Stimulated activated naive CD8-positive, alpha-beta T cell treated with anti-CD3 and anti-CD28 coated beads, Interleukin-15, amount 100 ng/mL, for 72 hours (primary cell): ENCODE measurements around the gene ARHGDIG.
A peak's percentile ranks its signal among the peaks of the same experiment; 100 is the strongest.

Source experiments
- ATAC-seq: fragments of 150-1000 bp; cut with Tn5 transposase; 2 replicates; pipeline ENCODE4 v1.10.0; 2021; ENCODE audit warnings: mild to moderate bottlenecking, moderate library complexity
- DNase-seq, 2 donors: peaks; one replicate each; pipeline ENCODE4 v3.0.0; 2021 to 2022
- H3K27ac Mint-ChIP-seq, 2 donors: one replicate each; pipeline ENCODE4 v1.8.0; 2022; ENCODE audit warnings: mild to moderate bottlenecking in 2 of 2, mixed read lengths in 2 of 2, moderate library complexity in 2 of 2
- H3K27me3 Mint-ChIP-seq: one replicate; pipeline ENCODE4 v1.8.0; 2022; ENCODE audit warnings: mixed read lengths
- H3K4me1 Mint-ChIP-seq: one replicate; pipeline ENCODE4 v1.8.0; 2022; ENCODE audit warnings: mild to moderate bottlenecking, mixed read lengths
- H3K4me3 Mint-ChIP-seq, 2 donors: one replicate each; pipeline ENCODE4 v1.8.0; 2022; ENCODE audit warnings: mild to moderate bottlenecking in 2 of 2, mixed read lengths in 2 of 2, moderate library complexity in 1 of 2
- H3K9me3 Mint-ChIP-seq, 2 donors: one replicate each; pipeline ENCODE4 v1.8.0; 2022; ENCODE audit warnings: mixed read lengths in 2 of 2

The ARHGDIG gene

DNA sequence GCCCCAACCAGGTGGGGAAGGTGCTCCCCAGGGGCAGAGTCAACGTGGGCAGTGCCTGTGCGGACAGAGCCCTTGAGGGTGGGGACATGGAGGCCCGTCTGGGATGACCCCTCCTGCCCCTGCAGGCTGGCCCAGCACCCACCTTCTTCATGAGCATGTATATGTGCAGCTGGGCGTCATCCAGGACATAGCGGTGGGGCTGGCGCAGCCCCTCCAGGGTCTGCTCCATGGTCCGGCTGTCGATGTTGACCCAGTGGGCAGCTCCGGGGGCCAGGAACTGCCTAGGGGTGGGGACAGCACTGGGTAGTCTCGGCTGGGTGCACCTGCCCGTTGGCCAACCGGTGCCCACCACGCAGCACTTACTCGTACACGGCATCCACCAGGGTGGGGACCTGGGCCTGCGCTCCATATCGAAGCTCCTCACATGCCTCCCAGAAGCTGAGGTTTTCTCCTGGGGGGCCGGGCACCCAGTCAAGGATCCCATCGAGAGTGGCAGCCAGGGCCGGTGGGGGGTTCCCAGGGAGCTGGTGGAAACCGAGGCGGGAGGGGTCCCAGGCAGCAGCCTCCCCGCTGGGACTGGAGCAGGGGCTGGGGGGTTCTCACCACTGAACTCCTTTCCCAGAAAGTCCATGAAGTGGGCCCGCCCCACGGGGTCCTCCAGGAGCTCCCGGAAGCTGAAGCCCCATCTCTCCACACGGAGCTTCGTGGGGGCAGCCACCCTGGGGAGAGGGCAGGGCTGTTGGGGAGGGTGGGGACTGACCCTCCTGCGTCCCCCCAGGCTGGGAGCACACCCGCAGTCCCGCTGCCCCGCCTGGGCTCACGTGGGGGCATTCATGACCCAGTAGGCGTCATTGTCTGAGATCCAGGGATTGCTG is 9.8 kb upstream of the ARHGDIG start:
- Mint-ChIP-seq H3K4me3 (no peak overlapping the region), H3K9me3 (peaks cover 0 to 5% of the 10 kb centered on the region in 2 donors), H3K4me1 (peaks cover 5% of the 10 kb centered on the region), H3K27me3 (peaks cover 12% of the 10 kb centered on the region), H3K27ac (no peak overlapping the region)
- DNase-seq (no peak), ATAC-seq (no peak)

DNA sequence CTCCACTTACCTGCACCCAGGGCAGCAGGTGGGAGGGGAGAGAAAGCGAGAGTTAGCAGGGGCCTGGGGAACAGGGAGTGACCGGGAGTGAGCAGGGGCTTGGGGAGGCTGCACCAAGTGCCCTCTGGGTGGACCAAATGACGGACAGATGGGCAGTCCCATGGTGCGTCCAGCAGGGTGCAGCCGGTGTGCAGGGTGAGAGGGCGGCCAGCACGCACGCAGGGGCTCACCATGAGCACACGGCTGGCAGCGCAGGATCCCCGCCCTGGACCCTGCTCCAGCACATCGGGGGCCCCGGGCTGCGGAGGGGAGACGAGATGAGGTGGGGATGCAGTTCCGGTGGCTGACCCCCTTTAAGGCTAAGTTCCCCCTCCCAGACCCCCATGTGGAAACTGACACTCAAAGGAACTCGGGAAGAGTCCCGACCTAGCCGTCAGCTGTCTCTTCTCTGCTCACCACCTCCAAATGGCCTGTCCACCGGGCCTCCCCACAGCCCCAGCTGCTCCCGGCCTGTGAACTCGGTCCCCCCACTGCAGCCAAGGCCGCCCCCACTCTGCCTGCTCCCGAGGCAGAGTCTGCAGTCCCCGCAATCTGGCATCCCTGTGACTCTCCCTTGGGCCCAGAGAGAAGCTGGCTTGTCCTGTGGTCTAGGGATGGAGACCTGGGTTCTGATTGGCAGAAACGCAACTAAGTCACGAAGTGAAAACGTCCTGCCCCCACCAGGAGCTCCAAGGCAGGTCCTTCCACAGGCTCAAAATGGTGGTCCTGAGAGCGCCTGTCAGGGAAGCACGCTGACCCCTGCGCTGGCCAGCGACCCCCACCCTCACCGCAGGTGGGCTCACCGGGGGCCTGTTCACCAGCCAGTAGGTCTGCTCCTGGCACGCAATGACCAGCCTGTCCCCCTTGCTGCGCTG is 7.5 kb upstream of the ARHGDIG start:
- peaks cover 0 to 3% of the 10 kb centered on the region in 2 donors for H3K9me3 Mint-ChIP-seq
- no peak overlapping the region for H3K27ac Mint-ChIP-seq
- ATAC-seq (no peak), DNase-seq (no peak)
- H3K4me1 Mint-ChIP-seq = peaks cover 5% of the 10 kb centered on the region
- H3K4me3 Mint-ChIP-seq = no peak overlapping the region
- H3K27me3 Mint-ChIP-seq = peaks cover 29% of the 10 kb centered on the region

DNA sequence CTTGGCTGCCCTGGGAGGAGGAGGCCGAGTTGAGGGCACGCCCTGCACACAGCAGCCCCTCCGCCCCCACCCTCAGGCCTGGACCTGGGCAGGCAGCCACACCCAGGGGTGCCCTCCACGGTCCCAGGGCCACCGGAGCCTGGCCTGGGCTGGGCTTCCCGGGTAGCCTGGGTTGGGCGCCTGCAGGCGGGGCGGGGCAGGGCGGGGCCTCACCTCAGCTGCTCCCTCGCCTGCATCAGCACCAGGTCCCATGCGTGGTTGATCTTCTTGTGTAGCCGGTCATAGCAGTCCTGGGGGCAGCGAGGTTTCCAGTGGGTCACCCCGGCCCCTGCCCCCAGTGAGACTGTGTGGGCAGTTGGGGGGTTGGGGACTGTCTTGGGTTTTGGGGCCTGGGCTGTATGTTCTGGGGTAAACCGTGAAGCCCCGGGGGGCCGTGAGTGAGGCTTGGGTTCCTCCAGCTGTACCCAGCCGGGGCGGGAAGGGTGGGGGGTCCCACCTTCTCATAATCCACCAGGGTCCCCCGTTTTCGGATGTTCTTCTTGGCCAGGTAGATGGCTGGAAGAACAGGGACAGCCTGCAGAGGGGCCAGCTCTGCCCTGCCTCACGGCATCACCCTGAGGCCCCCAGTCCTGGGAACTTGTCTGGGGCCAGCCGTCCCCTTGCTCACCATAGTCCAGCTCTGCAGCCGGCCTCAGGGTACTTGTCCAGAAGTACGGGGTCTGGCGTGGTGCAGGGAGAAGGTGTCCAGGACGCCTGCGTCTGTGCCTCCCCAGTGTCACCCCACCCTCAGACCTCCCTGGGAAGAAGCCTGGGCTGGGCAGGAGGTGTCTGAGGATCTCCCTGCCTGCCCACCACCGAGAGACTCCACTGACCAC is 6.6 kb upstream of the ARHGDIG start:
- no peak overlapping the region for H3K4me3 Mint-ChIP-seq
- H3K4me1 Mint-ChIP-seq = peaks cover 9% of the 10 kb centered on the region
- DNase-seq (no peak), ATAC-seq (peak; percentile 10)
- no peaks in the 10 kb centered on the region for H3K9me3 Mint-ChIP-seq
- H3K27ac Mint-ChIP-seq = no peak overlapping the region
- peaks cover 38% of the 10 kb centered on the region for H3K27me3 Mint-ChIP-seq

DNA sequence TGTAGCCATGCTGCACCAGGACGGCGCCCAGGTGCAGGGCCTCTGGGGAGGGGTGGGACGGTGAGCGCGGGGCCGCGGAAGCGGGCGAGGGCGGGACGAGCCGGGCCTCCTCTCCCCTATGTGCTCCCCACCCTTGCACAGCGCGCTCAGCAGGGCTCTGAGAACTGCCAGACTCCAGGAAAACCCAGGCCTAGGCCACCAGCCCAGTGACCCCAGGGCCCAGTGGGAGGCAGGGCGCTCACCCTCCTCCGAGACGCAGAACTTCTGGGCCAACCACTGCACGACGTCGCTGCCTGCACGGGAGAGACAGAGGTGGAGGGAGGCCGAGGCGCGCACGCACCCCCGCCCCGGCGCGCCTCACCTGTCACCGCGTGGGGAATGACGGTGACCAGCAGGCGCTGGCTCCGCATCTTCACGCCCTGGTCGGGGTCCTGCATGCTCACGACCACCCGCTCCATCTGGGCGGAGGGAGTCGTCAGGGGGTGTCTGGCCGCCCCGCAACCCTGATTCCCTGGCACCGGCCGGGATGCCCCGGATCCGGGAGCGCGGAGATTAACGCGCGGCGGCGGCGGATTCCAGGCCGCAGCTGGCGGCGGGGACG is 5.2 kb upstream of the ARHGDIG start:
- peak overlapping the region; percentile 64 to 78 for H3K4me3 Mint-ChIP-seq
- DNase-seq = peak in 1 of 2 donors; percentile 29
- peaks cover 16% of the 10 kb centered on the region for H3K4me1 Mint-ChIP-seq
- H3K27me3 Mint-ChIP-seq = peaks cover 46% of the 10 kb centered on the region
- no peak overlapping the region for H3K27ac Mint-ChIP-seq
- H3K9me3 Mint-ChIP-seq = no peaks in the 10 kb centered on the region
- peak; percentile 31 for ATAC-seq

DNA sequence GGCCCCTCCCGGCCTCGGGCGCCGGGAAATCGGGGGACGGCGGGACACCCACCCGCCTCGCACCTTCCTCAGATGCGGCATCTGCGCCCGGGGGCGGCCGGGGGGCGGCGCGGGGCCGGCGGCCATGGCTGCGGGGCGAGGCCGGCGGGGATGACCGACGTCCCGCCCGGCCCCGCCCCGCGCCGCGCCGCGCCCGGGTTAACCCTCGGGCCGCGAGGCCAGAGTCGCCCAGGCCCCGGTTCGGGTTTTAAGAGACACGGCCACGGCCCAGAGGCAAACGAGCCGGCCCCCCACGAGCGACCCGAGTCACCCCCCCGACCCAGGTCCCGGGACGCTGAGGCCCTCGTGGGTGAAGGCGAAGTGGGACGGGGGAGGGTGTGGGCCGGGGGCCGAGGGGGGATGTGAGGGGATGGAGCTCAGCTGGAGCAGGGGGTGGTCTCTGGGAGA is 4.6 kb upstream of the ARHGDIG start, which contains the start of gene RGS11:
RGS11 (minus strand) TSS at position 159 of the 447 bp plus-strand sequence; CDS start at position 126, 33 bp downstream.
- no peaks in the 10 kb centered on the region for H3K9me3 Mint-ChIP-seq
- H3K4me3 Mint-ChIP-seq = peak within 1 kb of the TSS; percentile 66 to 78
- H3K4me1 Mint-ChIP-seq = peaks cover 16% of the 10 kb centered on the region
- DNase-seq (no peak), ATAC-seq (peak; percentile 1)
- no peak within 1 kb of the TSS for H3K27ac Mint-ChIP-seq
- H3K27me3 Mint-ChIP-seq = peaks cover 48% of the 10 kb centered on the region

DNA sequence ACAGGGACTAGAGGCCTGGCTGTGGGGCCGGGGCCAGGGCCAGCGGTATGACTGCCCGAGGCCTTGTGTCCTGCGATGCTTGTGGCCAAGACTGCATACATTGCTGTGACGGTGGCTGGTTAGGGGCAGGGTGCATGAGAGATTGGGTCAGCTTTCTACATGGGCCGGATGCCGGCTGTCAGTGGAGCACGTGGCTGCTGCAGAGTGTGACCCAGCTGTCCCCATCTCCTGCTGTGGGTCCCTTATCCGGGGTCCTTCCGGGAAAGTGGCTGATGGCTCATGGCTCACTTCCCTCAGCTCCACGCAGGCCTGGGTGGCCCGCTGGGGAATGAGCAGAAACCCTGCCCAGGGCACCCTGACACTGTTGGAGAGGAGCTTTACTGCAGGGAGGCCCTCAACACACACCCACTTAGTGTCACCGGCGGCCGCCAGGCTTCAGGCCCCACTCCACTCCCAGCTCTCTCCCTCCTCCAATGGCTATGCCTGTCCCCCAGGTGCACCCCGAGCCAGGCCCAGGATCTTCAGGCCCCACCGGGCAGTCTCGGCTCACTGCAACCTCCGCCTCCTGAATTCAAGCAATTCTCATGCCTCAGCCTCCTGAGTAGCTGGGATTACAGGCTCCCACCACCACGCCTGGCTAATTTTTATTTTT is 3.8 kb upstream of the ARHGDIG start:
- ATAC-seq (no peak), DNase-seq (no peak)
- peaks cover 16% of the 10 kb centered on the region for H3K4me1 Mint-ChIP-seq
- H3K27me3 Mint-ChIP-seq = peaks cover 56% of the 10 kb centered on the region
- peak overlapping the region; percentile 65 to 66 for H3K4me3 Mint-ChIP-seq
- H3K9me3 Mint-ChIP-seq = no peaks in the 10 kb centered on the region
- no peak overlapping the region for H3K27ac Mint-ChIP-seq

DNA sequence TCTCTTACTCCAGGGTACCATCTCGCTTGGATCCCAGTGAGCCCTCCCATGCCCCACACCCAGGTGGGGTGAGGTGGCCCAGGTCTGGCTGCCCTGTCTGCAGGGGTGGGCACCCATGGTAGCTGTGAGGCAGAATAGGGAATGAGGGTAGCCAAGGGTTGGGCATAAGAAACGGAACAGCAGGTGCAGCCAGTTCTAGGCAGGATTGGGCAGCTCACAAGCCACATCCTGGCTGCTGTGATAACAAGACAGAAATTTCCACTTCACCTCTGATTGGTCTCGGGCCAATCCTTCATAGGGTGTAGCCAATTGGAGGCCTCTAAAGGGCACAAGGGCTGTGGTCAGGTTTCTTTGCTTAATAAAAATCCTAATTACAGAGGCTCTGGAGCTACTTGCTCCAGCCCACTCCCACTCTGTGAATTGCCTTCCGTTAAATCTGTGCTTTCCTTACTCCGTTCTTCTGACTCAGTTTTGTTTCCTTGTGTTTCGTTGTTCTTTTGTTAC is 1.5 kb upstream of the ARHGDIG start:
- Mint-ChIP-seq H3K4me3 (peak overlapping the region in 1 of 2 donors; percentile 32), H3K27me3 (peaks cover 72% of the 10 kb centered on the region), H3K4me1 (peaks cover 16% of the 10 kb centered on the region), H3K27ac (no peak overlapping the region), H3K9me3 (no peaks in the 10 kb centered on the region)
- DNase-seq (peak; percentile 39 to 59), ATAC-seq (peak; percentile 84)

DNA sequence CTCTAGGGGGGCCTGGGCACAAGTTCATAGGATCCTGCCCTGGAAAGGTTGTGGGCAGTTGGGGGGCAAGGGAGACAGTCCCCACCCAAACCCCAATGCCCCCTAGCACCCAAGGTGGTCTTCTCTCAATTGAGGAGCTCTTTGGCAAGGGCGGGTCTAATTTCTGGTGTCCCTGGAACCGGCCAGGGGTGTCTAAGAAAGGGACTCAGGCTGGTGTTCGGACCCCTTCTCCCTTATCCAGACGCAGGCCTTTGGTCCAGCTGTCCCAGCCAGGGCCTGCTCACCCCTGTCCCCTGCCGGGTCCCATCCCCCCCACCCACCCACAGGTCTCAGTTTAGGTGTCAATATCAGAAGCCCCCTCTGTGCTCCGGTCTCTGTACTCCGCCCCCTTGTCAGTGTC is 860 bp upstream of the ARHGDIG start:
- Mint-ChIP-seq H3K27ac (no peak overlapping the region), H3K27me3 (peaks cover 69% of the 10 kb centered on the region), H3K4me1 (peaks cover 16% of the 10 kb centered on the region), H3K4me3 (peak overlapping the region in 1 of 2 donors; percentile 32), H3K9me3 (no peaks in the 10 kb centered on the region)
- ATAC-seq (no peak), DNase-seq (no peak)

DNA sequence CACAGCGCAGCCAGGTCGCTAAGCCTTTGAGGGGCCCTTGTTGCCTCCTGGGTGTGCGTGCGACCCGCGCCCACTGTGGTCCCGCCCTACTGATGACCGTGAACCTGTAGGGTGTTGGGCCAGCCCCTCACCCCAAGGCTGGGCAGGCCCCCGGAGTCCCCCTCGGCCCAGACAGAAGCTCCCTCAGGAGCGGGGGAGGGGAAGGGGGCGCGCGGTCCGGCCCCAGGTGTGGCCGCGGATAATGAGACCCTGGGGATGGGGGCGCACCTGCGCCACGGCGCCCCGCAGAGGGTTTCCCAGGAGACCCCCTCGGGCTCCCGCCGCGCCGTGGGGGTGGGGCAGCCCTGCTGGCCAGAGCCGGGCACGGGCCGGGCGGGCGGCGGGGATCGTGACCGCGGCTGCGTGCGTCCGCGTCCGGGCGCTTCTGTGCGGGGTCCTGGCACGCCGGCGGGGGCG is 358 bp upstream of the ARHGDIG start:
- ATAC-seq (no peak), DNase-seq (no peak)
- peaks cover 14% of the 10 kb centered on the region for H3K4me1 Mint-ChIP-seq
- H3K27ac Mint-ChIP-seq = no peak overlapping the region
- H3K27me3 Mint-ChIP-seq = peaks cover 64% of the 10 kb centered on the region
- no peaks in the 10 kb centered on the region for H3K9me3 Mint-ChIP-seq
- H3K4me3 Mint-ChIP-seq = no peak overlapping the region

DNA sequence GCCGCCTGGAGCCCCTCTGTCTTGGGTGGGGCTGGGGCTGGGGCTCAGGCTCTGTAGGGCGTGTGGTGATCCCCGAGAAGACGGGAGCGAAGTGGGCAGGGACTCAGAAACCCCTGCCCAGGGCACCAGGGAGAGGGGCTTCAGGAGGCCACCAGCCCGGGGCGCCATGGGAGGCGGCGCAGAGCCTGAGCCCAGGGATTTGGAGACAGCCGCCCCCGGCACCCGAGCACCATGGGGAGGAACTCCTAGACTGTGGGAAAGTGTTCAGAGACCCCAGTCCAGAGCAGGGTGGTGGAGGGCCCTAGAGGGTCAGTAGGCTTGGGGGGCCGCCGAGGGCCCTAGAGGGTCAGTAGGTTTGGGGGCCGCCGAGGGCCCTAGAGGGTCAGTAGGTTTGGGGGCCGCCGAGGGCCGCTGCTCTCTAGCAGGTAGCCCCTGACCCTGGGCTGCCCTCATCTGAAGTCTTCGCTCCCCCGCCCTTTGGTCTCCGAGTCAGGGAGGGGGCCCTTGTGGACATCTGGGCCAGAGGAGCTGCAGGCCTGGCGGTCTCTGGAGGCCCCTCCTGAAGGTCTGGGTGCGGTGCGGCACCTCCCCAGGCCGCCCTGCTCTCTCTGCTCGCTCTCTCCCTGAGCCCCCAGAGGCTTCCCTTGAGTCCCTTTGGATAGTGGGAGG is 734 bp downstream of the ARHGDIG start:
- peaks cover 11% of the 10 kb centered on the region for H3K4me1 Mint-ChIP-seq
- DNase-seq (no peak), ATAC-seq (no peak)
- peaks cover 57% of the 10 kb centered on the region for H3K27me3 Mint-ChIP-seq
- H3K4me3 Mint-ChIP-seq = peak overlapping the region; percentile 26 to 45
- no peaks in the 10 kb centered on the region for H3K9me3 Mint-ChIP-seq
- no peak overlapping the region for H3K27ac Mint-ChIP-seq

DNA sequence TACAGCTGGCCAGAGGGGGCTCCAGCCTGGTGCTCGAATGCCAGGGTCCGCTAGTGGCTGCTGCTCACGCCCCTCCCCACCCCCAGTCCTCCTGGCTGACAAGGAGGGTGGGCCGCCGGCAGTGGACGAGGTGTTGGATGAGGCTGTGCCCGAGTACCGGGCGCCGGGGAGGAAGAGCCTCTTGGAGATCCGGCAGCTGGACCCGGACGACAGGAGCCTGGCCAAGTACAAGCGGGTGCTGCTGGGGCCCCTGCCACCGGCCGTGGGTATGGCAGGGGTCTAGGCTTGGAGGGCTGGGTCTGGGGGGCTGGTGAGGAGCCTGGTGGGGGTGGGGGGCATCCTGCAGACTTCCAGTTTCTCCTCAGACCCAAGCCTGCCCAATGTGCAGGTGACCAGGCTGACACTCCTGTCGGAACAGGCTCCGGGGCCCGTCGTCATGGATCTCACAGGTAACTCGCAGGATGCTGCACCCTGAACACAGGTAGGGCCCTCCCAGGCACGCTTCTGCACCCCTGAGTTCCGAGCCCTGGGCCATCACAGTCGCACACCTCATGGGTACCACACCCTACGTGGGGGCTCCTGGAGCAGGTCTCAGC is 1.4 kb downstream of the ARHGDIG start:
- peak overlapping the region in 1 of 2 donors; percentile 31 for H3K4me3 Mint-ChIP-seq
- no peak overlapping the region for H3K27ac Mint-ChIP-seq
- H3K9me3 Mint-ChIP-seq = no peaks in the 10 kb centered on the region
- peaks cover 11% of the 10 kb centered on the region for H3K4me1 Mint-ChIP-seq
- ATAC-seq = no peak
- peaks cover 51% of the 10 kb centered on the region for H3K27me3 Mint-ChIP-seq
- no peak for DNase-seq

DNA sequence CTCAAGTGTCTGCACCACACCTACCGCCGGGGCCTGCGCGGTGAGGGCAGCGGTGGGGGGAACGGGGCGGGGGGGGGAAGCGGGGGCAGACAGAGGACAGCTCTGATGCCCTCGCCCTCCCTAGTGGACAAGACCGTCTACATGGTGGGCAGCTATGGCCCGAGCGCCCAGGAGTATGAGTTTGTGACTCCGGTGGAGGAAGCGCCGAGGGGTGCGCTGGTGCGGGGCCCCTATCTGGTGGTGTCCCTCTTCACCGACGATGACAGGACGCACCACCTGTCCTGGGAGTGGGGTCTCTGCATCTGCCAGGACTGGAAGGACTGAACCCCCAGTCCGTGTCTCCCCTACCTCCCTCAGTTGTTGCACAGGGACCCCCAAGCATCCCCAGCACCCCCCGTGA is 2.1 kb downstream of the ARHGDIG start:
- DNase-seq (no peak), ATAC-seq (no peak)
- no peak overlapping the region for H3K27ac Mint-ChIP-seq
- H3K27me3 Mint-ChIP-seq = peaks cover 44% of the 10 kb centered on the region
- H3K9me3 Mint-ChIP-seq = no peaks in the 10 kb centered on the region
- H3K4me3 Mint-ChIP-seq = no peak overlapping the region
- peaks cover 11% of the 10 kb centered on the region for H3K4me1 Mint-ChIP-seq

DNA sequence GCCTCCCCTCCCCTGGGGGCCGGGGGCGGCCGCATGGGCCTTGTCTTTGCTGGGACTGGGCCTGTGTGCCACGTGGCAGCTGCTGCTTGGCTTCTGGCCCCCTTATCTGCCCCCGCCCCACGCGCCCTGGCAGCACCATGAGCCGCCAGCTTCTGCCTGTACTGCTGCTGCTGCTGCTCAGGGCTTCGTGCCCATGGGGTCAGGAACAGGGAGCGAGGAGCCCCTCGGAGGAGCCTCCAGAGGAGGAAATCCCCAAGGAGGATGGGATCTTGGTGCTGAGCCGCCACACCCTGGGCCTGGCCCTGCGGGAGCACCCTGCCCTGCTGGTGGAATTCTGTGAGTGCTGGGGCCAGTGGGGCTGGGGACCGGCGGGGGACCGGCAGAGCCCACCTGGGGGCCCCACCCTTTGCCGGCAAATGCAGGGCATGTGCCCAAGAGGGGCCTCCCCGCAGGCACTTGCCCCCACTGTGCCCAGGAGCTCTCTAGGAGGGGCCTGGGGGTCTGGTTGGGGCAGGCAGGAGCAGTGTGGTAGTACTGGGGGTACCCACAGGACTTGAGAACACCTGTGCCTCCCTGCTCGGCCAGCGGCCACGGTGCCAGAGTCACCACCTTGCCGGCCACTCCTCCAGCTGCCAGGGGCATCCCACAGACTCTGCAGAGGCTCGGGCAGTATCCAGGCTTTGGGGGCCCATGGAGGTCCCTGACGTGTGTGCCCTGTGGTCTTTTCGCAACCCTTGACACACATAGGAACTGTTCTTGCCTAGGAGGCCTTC is 2.8 kb downstream of the ARHGDIG start, which contains the start of gene PDIA2:
PDIA2 (plus strand) TSS at position 132 of the 773 bp plus-strand sequence; CDS start at position 138, 6 bp downstream.
- Mint-ChIP-seq H3K4me1 (peaks cover 11% of the 10 kb centered on the region), H3K9me3 (no peaks in the 10 kb centered on the region), H3K27me3 (peaks cover 39% of the 10 kb centered on the region), H3K4me3 (no peak within 1 kb of the TSS), H3K27ac (no peak within 1 kb of the TSS)
- DNase-seq (no peak), ATAC-seq (no peak)
